H1 (cell line): Measurements from ENCODE around the gene RASSF4. TPM values are rescaled to one million over a fixed set of nuclear protein-coding genes. Genes with fewer than 3 reads are reported as not detected.

ENCODE experiments used
- CTCF ChIA-PET: fragments of 300-600 bp; sonication (Branson Sonifier 250); formaldehyde crosslinking; loops from one replicate; lab custom pipeline; 2021; ENCODE audit not compliant: partially characterized antibody; lab: Charles Lee
- POLR2A ChIA-PET: fragments of 300-600 bp; sonication (Branson Sonifier 250); formaldehyde crosslinking; loops from one replicate; lab custom pipeline; 2021; ENCODE audit warnings: inconsistent platforms; ENCODE audit not compliant: partially characterized antibody; lab: Charles Lee
- DNase-seq, 2 experiments: peaks; one replicate each; pipeline versions ENCODE4 v3.0.0 to v3.0.0-alpha.2; 2010 to 2022; ENCODE audit warnings: low spot score in 2 of 2, low read depth in 1 of 2, mixed read lengths in 1 of 2
- FAIRE-seq: peaks from 2 replicates; lab custom pipeline; 2011; peaks lifted over from hg19 to GRCh38; lab: Jason Lieb, UNC
- H2AFZ ChIP-seq: 2 replicates; pipeline ENCODE4 v1.8.1; 2012; ENCODE audit warnings: low read length, inconsistent platforms
- H2AK5ac ChIP-seq: 2 replicates; pipeline ENCODE4 v1.6.1; 2013; ENCODE audit warnings: low read depth, low read length
- H2BK120ac ChIP-seq: replicated peaks from 2 replicates; pipeline ENCODE3; 2013; ENCODE audit warnings: low read depth, low read length, inconsistent platforms
- H2BK12ac ChIP-seq: 2 replicates; pipeline ENCODE4 v1.6.1; 2013; ENCODE audit warnings: low read depth, low read length
- H2BK15ac ChIP-seq: 2 replicates; pipeline ENCODE4 v1.6.1; 2013; ENCODE audit warnings: low read length
- H2BK20ac ChIP-seq: 2 replicates; pipeline ENCODE4 v1.6.1; 2013; ENCODE audit warnings: low read length
- H2BK5ac ChIP-seq: 2 replicates; pipeline ENCODE4 v1.6.1; 2013; ENCODE audit warnings: low read depth, low read length
- H3K14ac ChIP-seq: 2 replicates; pipeline ENCODE4 v1.6.1; 2013; ENCODE audit warnings: inconsistent platforms; ENCODE audit not compliant: insufficient read length
- H3K18ac ChIP-seq: 2 replicates; pipeline ENCODE4 v1.6.1; 2013; ENCODE audit warnings: low read length; ENCODE audit errors: extremely low read depth
- H3K23ac ChIP-seq: 2 replicates; pipeline ENCODE4 v1.6.1; 2013; ENCODE audit warnings: inconsistent platforms; ENCODE audit not compliant: insufficient read length
- H3K23me2 ChIP-seq: 2 replicates; pipeline ENCODE4 v1.6.1; 2013; ENCODE audit warnings: low read depth, low read length
- H3K27ac ChIP-seq: 2 replicates; pipeline ENCODE4 v1.6.1; 2011; ENCODE audit warnings: low read depth, low read length, inconsistent platforms
- H3K27me3 ChIP-seq, 4 experiments: replicated peaks in 1 of 4; 1 replicate in 1 of 4; 2 replicates in 3 of 4; pipeline versions ENCODE4 v1.6.1 to v1.8.1; 2011 to 2013; ENCODE audit warnings: low read length in 3 of 4, mild to moderate bottlenecking in 3 of 4, inconsistent platforms in 2 of 4, mixed read lengths in 2 of 4, moderate library complexity in 1 of 4; ENCODE audit not compliant: control insufficient read depth in 3 of 4, insufficient read depth in 3 of 4; ENCODE audit errors: extremely low read depth in 1 of 4
- H3K36me3 ChIP-seq, 4 experiments: 2 replicates each; pipeline versions ENCODE4 v1.6.1 to v1.8.1; 2011 to 2013; ENCODE audit warnings: mild to moderate bottlenecking in 4 of 4, low read length in 3 of 4, moderate library complexity in 2 of 4, control low read depth in 1 of 4, inconsistent platforms in 1 of 4; ENCODE audit not compliant: insufficient read depth in 4 of 4, control insufficient read depth in 2 of 4
- H3K4ac ChIP-seq: replicated peaks from 2 replicates; pipeline ENCODE3; 2013; ENCODE audit warnings: low read length, low read depth, mixed read lengths, inconsistent platforms; ENCODE audit not compliant: insufficient read length
- H3K4me1 ChIP-seq, 4 experiments: replicated peaks in 1 of 4; 1 replicate in 1 of 4; 2 replicates in 3 of 4; pipeline versions ENCODE4 v1.6.1 to v1.8.1; 2011 to 2013; ENCODE audit warnings: low read length in 3 of 4, inconsistent platforms in 2 of 4, mixed read lengths in 1 of 4; ENCODE audit not compliant: insufficient read depth in 4 of 4, control insufficient read depth in 3 of 4
- H3K4me2 ChIP-seq, 2 experiments: 2 replicates each; pipeline versions ENCODE4 v1.6.1 to v1.8.1; 2011 to 2013; ENCODE audit warnings: low read depth in 2 of 2, low read length in 2 of 2, control low read depth in 1 of 2, inconsistent platforms in 1 of 2, mild to moderate bottlenecking in 1 of 2; ENCODE audit not compliant: insufficient read depth in 1 of 2
- H3K4me3 ChIP-seq, 4 experiments: fragments of 200-600, 300-600 bp in 1 of 4; sonication (generic), shearing (Covaris generic), sonication (Bioruptor Twin) in 1 of 4; 2 replicates each; pipeline versions ENCODE4 v1.5.1 to v1.8.1; 2011 to 2016; ENCODE audit warnings: low read length in 4 of 4, low read depth in 3 of 4, control low read depth in 2 of 4, inconsistent platforms in 2 of 4, mild to moderate bottlenecking in 2 of 4, mixed read lengths in 1 of 4, moderate library complexity in 1 of 4; ENCODE audit not compliant: insufficient read depth in 2 of 4; ENCODE audit errors: extremely low read depth in 1 of 4
- H3K56ac ChIP-seq: replicated peaks from 2 replicates; pipeline ENCODE3; 2013; ENCODE audit warnings: low read depth, mild to moderate bottlenecking, mixed read lengths, low read length, inconsistent platforms; ENCODE audit not compliant: insufficient read length
- H3K79me1 ChIP-seq: 2 replicates; pipeline ENCODE4 v1.6.1; 2013; ENCODE audit warnings: low read depth, low read length, control low read depth
- H3K79me2 ChIP-seq, 2 experiments: 2 replicates each; pipeline versions ENCODE4 v1.6.1 to v1.8.1; 2012 to 2013; ENCODE audit warnings: low read length in 2 of 2, mild to moderate bottlenecking in 2 of 2, inconsistent platforms in 1 of 2; ENCODE audit not compliant: insufficient read depth in 2 of 2, control insufficient read depth in 1 of 2
- H3K9ac ChIP-seq, 4 experiments: replicated peaks in 1 of 4; 1 replicate in 1 of 4; 2 replicates in 3 of 4; pipeline versions ENCODE4 v1.6.1 to v1.8.1; 2011 to 2013; ENCODE audit warnings: low read depth in 3 of 4, low read length in 3 of 4, control low read depth in 2 of 4, mild to moderate bottlenecking in 2 of 4, moderate library complexity in 2 of 4, inconsistent platforms in 1 of 4; ENCODE audit errors: extremely low read depth in 1 of 4
- H3K9me3 ChIP-seq, 2 experiments: 2 replicates each; pipeline versions ENCODE4 v1.6.1 to v1.8.1; 2012 to 2013; ENCODE audit warnings: mild to moderate bottlenecking in 2 of 2, moderate library complexity in 2 of 2, control low read depth in 1 of 2, inconsistent platforms in 1 of 2, low read depth in 1 of 2, low read length in 1 of 2, mixed read lengths in 1 of 2; ENCODE audit not compliant: insufficient read depth in 2 of 2
- H4K20me1 ChIP-seq, 2 experiments: replicated peaks in 1 of 2; 2 replicates each; pipeline versions ENCODE3 to v1.8.1; 2011 to 2013; ENCODE audit warnings: inconsistent platforms in 2 of 2, low read length in 2 of 2, mild to moderate bottlenecking in 1 of 2; ENCODE audit not compliant: insufficient read depth in 2 of 2, control insufficient read depth in 1 of 2
- H4K5ac ChIP-seq: 2 replicates; pipeline ENCODE4 v1.6.1; 2013; ENCODE audit warnings: low read length, low read depth, mixed read lengths, inconsistent platforms; ENCODE audit not compliant: insufficient read length
- H4K8ac ChIP-seq: 2 replicates; pipeline ENCODE4 v1.8.0; 2013; ENCODE audit warnings: mild to moderate bottlenecking, moderate library complexity, low read length, inconsistent platforms; ENCODE audit not compliant: insufficient read depth; ENCODE audit errors: extremely low read depth
- H4K91ac ChIP-seq: replicated peaks from 2 replicates; pipeline ENCODE3; 2013; ENCODE audit warnings: low read length, mixed read lengths, inconsistent platforms; ENCODE audit not compliant: insufficient read length
- ATF3 ChIP-seq: IDR thresholded peaks from 2 replicates; pipeline ENCODE4 v1.6.1; 2011; ENCODE audit warnings: low read depth, mild to moderate bottlenecking, low read length; ENCODE audit not compliant: insufficient read depth
- BCL11A ChIP-seq, 2 experiments: IDR thresholded peaks; one replicate each; pipeline ENCODE4 v1.6.1; 2011; ENCODE audit warnings: low read depth in 2 of 2, low read length in 2 of 2, mild to moderate bottlenecking in 2 of 2
- BRCA1 ChIP-seq: IDR thresholded peaks from 2 replicates; pipeline ENCODE4 v1.6.1; 2012; ENCODE audit warnings: low read depth, low read length, improper control_type of control experiment
- CEBPB ChIP-seq: IDR thresholded peaks from 2 replicates; pipeline ENCODE4 v1.6.1; 2012; ENCODE audit warnings: low read depth, low read length
- CHD1 ChIP-seq: IDR thresholded peaks from 2 replicates; pipeline ENCODE4 v1.6.1; 2012; ENCODE audit warnings: low read depth, low read length, improper control_type of control experiment
- CREB1 ChIP-seq: IDR thresholded peaks from 2 replicates; pipeline ENCODE4 v1.6.1; 2012; ENCODE audit warnings: inconsistent platforms
- EZH2 ChIP-seq: fragments of 200-600 bp; sonication (generic); IDR thresholded peaks from 2 replicates; pipeline ENCODE4 v1.7.1; 2012; ENCODE audit warnings: low read depth, mild to moderate bottlenecking, moderate library complexity, low read length, inconsistent platforms; ENCODE audit not compliant: severe bottlenecking
- GABPA ChIP-seq: IDR thresholded peaks from 2 replicates; pipeline ENCODE4 v1.6.1; 2011; ENCODE audit warnings: mild to moderate bottlenecking, low read length, moderate library complexity, borderline replicate concordance; ENCODE audit not compliant: insufficient read depth
- HDAC6 ChIP-seq: IDR thresholded peaks from one replicate; pipeline ENCODE4 v1.7.1; 2012; ENCODE audit warnings: low read depth, mild to moderate bottlenecking, inconsistent platforms, low read length, moderate library complexity
- NRF1 ChIP-seq: IDR thresholded peaks from 2 replicates; pipeline ENCODE4 v1.6.1; 2011; ENCODE audit warnings: mild to moderate bottlenecking, low read depth, low read length, improper control_type of control experiment
- RBBP5 ChIP-seq: IDR thresholded peaks from 2 replicates; pipeline ENCODE4 v1.7.1; 2012; ENCODE audit warnings: low read depth, mild to moderate bottlenecking, inconsistent platforms, low read length, moderate library complexity, borderline replicate concordance
- SIRT6 ChIP-seq: IDR thresholded peaks from one replicate; pipeline ENCODE4 v1.7.1; 2012; ENCODE audit warnings: low read length, inconsistent platforms
- SP1 ChIP-seq: IDR thresholded peaks from 2 replicates; pipeline ENCODE4 v1.6.1; 2011; ENCODE audit warnings: low read depth, low read length
- SP4 ChIP-seq: IDR thresholded peaks from 2 replicates; pipeline ENCODE4 v1.6.1; 2012; ENCODE audit warnings: low read length, inconsistent platforms
- WGBS, 2 experiments: shearing (Covaris generic) in 1 of 2; methylation state at CpG; one replicate each; pipeline versions ENCODE4 v1.1.6 to v1.1.7; 2013 to 2015; ENCODE audit warnings: low lambda C conversion rate in 2 of 2, mixed read lengths in 2 of 2, inconsistent platforms in 1 of 2, low coverage in 1 of 2, missing lambda C conversion rate in 1 of 2; ENCODE audit not compliant: insufficient replicate concordance in 2 of 2, insufficient coverage in 1 of 2, insufficient read length in 1 of 2; ENCODE audit errors: extremely low coverage in 1 of 2, missing lambda C conversion rate in 1 of 2; 5-methylcytosine and 5-hydroxymethylcytosine counted together
- polyA plus RNA-seq, 7 experiments: library from polyadenylated mRNA; depleted of rRNA in 3 of 7; stranded (reverse) in 5 of 7; unstranded in 2 of 7; fragments of >200 nt in 5 of 7; fragments of 200-250 nt in 2 of 7; gene quantifications; 1 replicate in 5 of 7; 2 replicates in 1 of 7; 4 replicates in 1 of 7; pipeline versions ENCODE4 v1.2.1 to v1.2.3, GENCODE V29; 2011 to 2013; ENCODE audit warnings: missing spikeins in 2 of 7, mixed read lengths in 2 of 7
- total RNA-seq: library from RNA; stranded (reverse); fragmentation: NEBNext Ultra II Directional; extraction: Animal tissue kit (Norgen Biotek cat#: 25700); gene quantifications from 2 replicates; pipeline ENCODE4 v1.2.1, GENCODE V29; 2021

The RASSF4 gene
- total and polyA plus RNA-seq, 2 of the 8 experiments (the other 6 are each of a cell fraction or from before 2014, with no cell fraction given), result 14.3 to 14.5 TPM

GRCh38 chr10:44986670-44987069 lies 27.1 kb downstream of the RASSF4 start:
- Histone ChIP-seq H3K79me2 (no peaks in the 10 kb centered on the region), H3K14ac (no peak overlapping the region), H3K56ac (no peak overlapping the region), H2BK120ac (no peak overlapping the region), H4K91ac (no peak overlapping the region), H3K18ac (no peak overlapping the region), H3K36me3 (peaks cover 0 to 7% (median 0%) of the 10 kb centered on the region in 4 experiments; a peak in 1 of 8 replicates), H2BK20ac (0 out of 2 replicates have a peak overlapping the region, but pooled peaks have one; percentile 38), H3K4ac (no peak overlapping the region), H3K79me1 (no peaks in the 10 kb centered on the region), H3K27me3 (peaks cover 0 to 3% (median 1%) of the 10 kb centered on the region in 4 experiments; a peak in 4 of 7 replicates), H2BK5ac (no peak overlapping the region), H2AFZ (no peak overlapping the region), H2AK5ac (no peak overlapping the region), H3K4me1 (peaks cover 9 to 35% (median 25%) of the 10 kb centered on the region in 4 experiments; a peak in 6 of 7 replicates), H3K9me3 (no peaks in the 10 kb centered on the region), H3K4me3 (no peak overlapping the region), H4K8ac (no peak overlapping the region), H4K5ac (no peak overlapping the region), H3K9ac (no peak overlapping the region), H3K27ac (no peak overlapping the region), H2BK15ac (no peak overlapping the region), H3K4me2 (no peak overlapping the region), H2BK12ac (no peak overlapping the region), H4K20me1 (no peaks in the 10 kb centered on the region), H3K23ac (no peak overlapping the region), H3K23me2 (no peaks in the 10 kb centered on the region)
- DNase-seq (no peak), FAIRE-seq (no peak)
- ChIA-PET POLR2A (interaction anchor here (0.9 to 1.7 kb wide), 4 partner anchors 8 to 54 kb away, joined by 3 to 5 read pairs (median 4); partner anchors contain the start of gene DEPP1), CTCF (interaction anchor here (0.9 to 12.1 kb wide), 6 partner anchors 10 to 52 kb away, joined by 3 to 117 read pairs (median 6); no protein-coding TSS in a partner anchor)
- 84% methylated on average over 3 of the region's 3 CpGs; no CpG with 5 or more reads in 1 of the 2 experiments for WGBS, 2 experiments
- TF ChIP-seq HDAC6 (no peak), CREB1 (no peak), RBBP5 (no peak), CEBPB (no peak), SP1 (no peak), BRCA1 (no peak), ATF3 (no peak), SP4 (no peak), NRF1 (no peak), EZH2 (no peak), CHD1 (no peak), SIRT6 (no peak), GABPA (no peak), BCL11A (IDR thresholded peaks at IDR 0.05; ENCODE audit: low read depth in 2 of 2, low read length in 2 of 2) (no peak)
